CD8-positive, alpha-beta memory T cell (primary cell): ENCODE data around the gene USP6. TPM values are rescaled to one million over a fixed set of nuclear protein-coding genes. Genes with fewer than 3 reads are reported as not detected.
"Not testable (repeated sequence)": the region's sequence is repeated elsewhere in the genome, so short reads cannot be mapped to it uniquely, and the experiment has no call there.

Source experiments
- CTCF ChIA-PET: fragments of 350-600 bp; sonication (Branson Sonifier 250); formaldehyde crosslinking; loops from one replicate; lab custom pipeline; 2021; ENCODE audit warnings: antibody characterized with exemption; lab: Charles Lee
- POLR2A ChIA-PET: fragments of 350-600 bp; sonication (Branson Sonifier 250); formaldehyde crosslinking; loops from one replicate; lab custom pipeline; 2021; ENCODE audit warnings: antibody characterized with exemption; lab: Charles Lee
- DNase-seq, 5 donors: peaks; one replicate each; pipeline versions ENCODE4 v3.0.0 to v3.0.0-alpha.2; 2020 to 2022; ENCODE audit warnings: mixed read lengths in 1 of 5
- H3K27ac ChIP-seq: one replicate; pipeline ENCODE4 v1.7.0; 2013; ENCODE audit warnings: low read depth, mild to moderate bottlenecking, low read length, moderate library complexity
- H3K27me3 ChIP-seq: 2 replicates; pipeline ENCODE4 v1.7.0; 2013; ENCODE audit warnings: low read length, mild to moderate bottlenecking; ENCODE audit not compliant: insufficient read depth, poor library complexity, severe bottlenecking
- H3K36me3 ChIP-seq: 2 replicates; pipeline ENCODE4 v1.7.0; 2013; ENCODE audit warnings: mild to moderate bottlenecking, low read length, moderate library complexity; ENCODE audit not compliant: insufficient read depth
- H3K4me1 ChIP-seq: 2 replicates; pipeline ENCODE4 v1.7.0; 2013; ENCODE audit warnings: mild to moderate bottlenecking, low read length, moderate library complexity; ENCODE audit not compliant: insufficient read depth
- H3K4me3 ChIP-seq: 2 replicates; pipeline ENCODE4 v1.7.0; 2013; ENCODE audit warnings: mild to moderate bottlenecking, low read length
- H3K9me3 ChIP-seq: 2 replicates; pipeline ENCODE4 v1.7.0; 2013; ENCODE audit warnings: mild to moderate bottlenecking, low read length
- H3K27ac Mint-ChIP-seq, 8 donors: one replicate each; pipeline ENCODE4 v1.8.0; 2020 to 2021; ENCODE audit warnings: mixed read lengths in 8 of 8, mild to moderate bottlenecking in 6 of 8, inconsistent platforms in 3 of 8, moderate library complexity in 3 of 8
- H3K27me3 Mint-ChIP-seq, 2 donors: one replicate each; pipeline ENCODE4 v1.8.0; 2020 to 2021; ENCODE audit warnings: mixed read lengths in 2 of 2, mild to moderate bottlenecking in 1 of 2, moderate library complexity in 1 of 2
- H3K36me3 Mint-ChIP-seq, 3 donors: one replicate each; pipeline ENCODE4 v1.8.0; 2020 to 2021; ENCODE audit warnings: mixed read lengths in 3 of 3, inconsistent platforms in 1 of 3, mild to moderate bottlenecking in 1 of 3
- H3K4me1 Mint-ChIP-seq, 3 donors: one replicate each; pipeline ENCODE4 v1.8.0; 2020 to 2021; ENCODE audit warnings: mixed read lengths in 3 of 3, inconsistent platforms in 1 of 3, mild to moderate bottlenecking in 1 of 3
- H3K4me3 Mint-ChIP-seq, 7 donors: one replicate each; pipeline ENCODE4 v1.8.0; 2020 to 2021; ENCODE audit warnings: mixed read lengths in 7 of 7, mild to moderate bottlenecking in 6 of 7, moderate library complexity in 4 of 7, inconsistent platforms in 2 of 7
- H3K9me3 Mint-ChIP-seq, 5 donors: one replicate each; pipeline ENCODE4 v1.8.0; 2020 to 2022; ENCODE audit warnings: mixed read lengths in 5 of 5, mild to moderate bottlenecking in 3 of 5, moderate library complexity in 2 of 5, inconsistent platforms in 1 of 5
- polyA plus RNA-seq: library from polyadenylated mRNA; unstranded; fragments of 300-500 nt; fragmentation: Illumina TruSeq; gene quantifications from one replicate; pipeline ENCODE4 v1.2.3, GENCODE V29; 2021
- total RNA-seq, 2 experiments: library from RNA; stranded (reverse); gene quantifications; one replicate each; pipeline ENCODE4 v1.2.3, GENCODE V29; 2021

USP6 gene
- total and polyA plus RNA-seq, 3 experiments from 2014 or later, result 0.05 to 0.09 TPM; not detected in 1

GRCh38 chr17:5130261-5130660 lies 14.4 kb downstream of the USP6 start:
- POLR2A ChIA-PET, H3K4me1 ChIP-seq, H3K36me3 ChIP-seq, H3K4me1 Mint-ChIP-seq, H3K27ac ChIP-seq, H3K9me3 Mint-ChIP-seq, H3K9me3 ChIP-seq, H3K4me3 ChIP-seq, H3K27ac Mint-ChIP-seq, DNase-seq, H3K27me3 ChIP-seq, H3K36me3 Mint-ChIP-seq, CTCF ChIA-PET, H3K4me3 Mint-ChIP-seq: not testable (repeated sequence)
- H3K27me3 Mint-ChIP-seq, result peaks cover 0 to 16% of the 10 kb centered on the region in 2 donors

GRCh38 chr17:5130687-5131086 lies 14.9 kb downstream of the USP6 start:
- H3K4me3 Mint-ChIP-seq, H3K9me3 ChIP-seq, H3K9me3 Mint-ChIP-seq, DNase-seq, H3K36me3 ChIP-seq, H3K4me3 ChIP-seq, H3K36me3 Mint-ChIP-seq, H3K27me3 ChIP-seq, CTCF ChIA-PET, H3K4me1 Mint-ChIP-seq, H3K4me1 ChIP-seq, POLR2A ChIA-PET, H3K27ac ChIP-seq: not testable (repeated sequence)
- H3K27ac Mint-ChIP-seq, result peak overlapping the region in 1 of 8 donors; percentile 72
- H3K27me3 Mint-ChIP-seq, result peaks cover 1 to 16% of the 10 kb centered on the region in 2 donors

- H3K4me1 ChIP-seq, result no peaks in the 10 kb centered on the region
- no peaks in the 10 kb centered on the region for H3K36me3 ChIP-seq
- Mint-ChIP-seq H3K4me3 (no peak overlapping the region), H3K4me1 (no peaks in the 10 kb centered on the region), H3K27ac (no peak overlapping the region), H3K36me3 (no peaks in the 10 kb centered on the region), H3K27me3 (peaks cover 2 to 12% of the 10 kb centered on the region in 2 donors), H3K9me3 (no peaks in the 10 kb centered on the region)
- ChIA-PET POLR2A (no interaction called here), CTCF (no interaction called here)
- no peaks in the 10 kb centered on the region for H3K9me3 ChIP-seq
- no peak overlapping the region for H3K4me3 ChIP-seq
- H3K27me3 ChIP-seq, result no peaks in the 10 kb centered on the region
- DNase-seq, result no peak
- no peak overlapping the region for H3K27ac ChIP-seq
These were observed 15.4 kb downstream of the USP6 start for GRCh38 chr17:5131146-5131715.

GRCh38 chr17:5131799-5132502 lies 16.1 kb downstream of the USP6 start:
- H3K4me1 Mint-ChIP-seq, CTCF ChIA-PET, H3K27me3 Mint-ChIP-seq: not testable (repeated sequence)

GRCh38 chr17:5132503-5133225 lies 16.8 kb downstream of the USP6 start:
- H3K36me3 Mint-ChIP-seq, DNase-seq, H3K4me1 ChIP-seq, H3K4me3 Mint-ChIP-seq, H3K4me3 ChIP-seq, H3K27me3 Mint-ChIP-seq, CTCF ChIA-PET, H3K36me3 ChIP-seq, H3K4me1 Mint-ChIP-seq, POLR2A ChIA-PET, H3K27me3 ChIP-seq, H3K27ac ChIP-seq, H3K9me3 Mint-ChIP-seq, H3K27ac Mint-ChIP-seq, H3K9me3 ChIP-seq: not testable (repeated sequence)

More at GRCh38 chr17:5131799-5132502, 16.1 kb downstream of the USP6 start:
- H3K27ac ChIP-seq, H3K4me3 Mint-ChIP-seq, H3K4me1 ChIP-seq, DNase-seq, H3K9me3 ChIP-seq, H3K27me3 ChIP-seq, H3K36me3 ChIP-seq, H3K9me3 Mint-ChIP-seq, H3K4me3 ChIP-seq, H3K27ac Mint-ChIP-seq, POLR2A ChIA-PET, H3K36me3 Mint-ChIP-seq: not testable (repeated sequence)

DNA sequence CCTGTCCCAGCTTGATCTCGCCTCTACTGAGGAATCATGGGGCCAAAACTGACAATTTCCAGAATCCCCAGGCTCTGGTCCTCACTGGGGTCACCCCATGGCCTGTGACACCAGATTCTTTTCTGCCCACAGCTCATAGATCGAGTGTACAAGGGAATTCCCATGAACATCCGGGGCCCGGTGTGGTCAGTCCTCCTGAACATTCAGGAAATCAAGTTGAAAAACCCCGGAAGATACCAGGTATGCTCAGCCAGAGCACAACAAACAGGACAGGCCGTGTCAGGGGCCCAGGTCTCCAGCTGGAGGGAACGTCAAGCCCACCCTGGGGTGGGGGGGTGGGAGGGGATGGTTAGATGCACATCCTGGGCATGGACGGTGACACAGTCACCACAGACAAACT lies 17.5 kb downstream of the USP6 start:
- CTCF ChIA-PET, result no interaction called here

GRCh38 chr17:5133961-5134360 lies 18.1 kb downstream of the USP6 start:
- DNase-seq, H3K9me3 ChIP-seq, H3K27me3 ChIP-seq, H3K4me3 ChIP-seq, H3K4me3 Mint-ChIP-seq, POLR2A ChIA-PET, CTCF ChIA-PET, H3K27me3 Mint-ChIP-seq, H3K36me3 Mint-ChIP-seq, H3K4me1 ChIP-seq, H3K36me3 ChIP-seq, H3K9me3 Mint-ChIP-seq, H3K27ac ChIP-seq, H3K4me1 Mint-ChIP-seq, H3K27ac Mint-ChIP-seq: not testable (repeated sequence)

More for the DNA sequence above, 17.5 kb downstream of the USP6 start:
- H3K27ac Mint-ChIP-seq, result no peak overlapping the region
- no peak for DNase-seq
- H3K27me3 ChIP-seq, result no peaks in the 10 kb centered on the region
- H3K4me3 ChIP-seq, result no peak overlapping the region
- H3K36me3 Mint-ChIP-seq, result no peaks in the 10 kb centered on the region
- H3K9me3 ChIP-seq, result no peaks in the 10 kb centered on the region
- H3K4me1 ChIP-seq, result no peaks in the 10 kb centered on the region
- H3K4me1 Mint-ChIP-seq, result no peaks in the 10 kb centered on the region
- H3K27ac ChIP-seq, result no peak overlapping the region
- H3K27me3 Mint-ChIP-seq, result peaks cover 0 to 3% of the 10 kb centered on the region in 2 donors
- POLR2A ChIA-PET, result no interaction called here
- H3K36me3 ChIP-seq, result no peaks in the 10 kb centered on the region
- H3K4me3 Mint-ChIP-seq, result no peak overlapping the region
- no peaks in the 10 kb centered on the region for H3K9me3 Mint-ChIP-seq

GRCh38 chr17:5134571-5134970 lies 18.7 kb downstream of the USP6 start:
- H3K9me3 ChIP-seq, H3K4me3 ChIP-seq, POLR2A ChIA-PET, H3K4me1 Mint-ChIP-seq, H3K9me3 Mint-ChIP-seq, H3K4me3 Mint-ChIP-seq, H3K36me3 ChIP-seq, CTCF ChIA-PET, DNase-seq, H3K27ac Mint-ChIP-seq, H3K4me1 ChIP-seq, H3K27me3 ChIP-seq, H3K27ac ChIP-seq, H3K36me3 Mint-ChIP-seq, H3K27me3 Mint-ChIP-seq: not testable (repeated sequence)
